GM12878 (cell line): Measurements from ENCODE around the gene AMT. TPM values are rescaled to one million over a fixed set of nuclear protein-coding genes. Genes with fewer than 3 reads are reported as not detected.

Experiments
- ATAC-seq: fragments of 200-7000 bp; cut with Tn5 transposase; 3 replicates; pipeline ENCODE4 v1.9.1; 2020; ENCODE audit warnings: mild to moderate bottlenecking, moderate library complexity
- BruUV-seq: library from RNA; stranded (reverse); fragments of 400-500 nt; replicated peaks from 2 replicates; lab custom pipeline; 2021; lab: Mats Ljungman, UMichigan
- CTCF ChIA-PET: fragments of 300-600 bp; sonication (Branson Sonifier 250); formaldehyde crosslinking; extraction: SDS; loops from one replicate; lab custom pipeline; 2021; ENCODE audit warnings: inconsistent platforms; lab: Yijun Ruan, JAX
- POLR2A ChIA-PET: fragments of 350-600 bp; formaldehyde crosslinking; extraction: SDS; loops from one replicate; lab custom pipeline; 2021; ENCODE audit warnings: inconsistent platforms; lab: Charles Lee
- RAD21 ChIA-PET: fragments of 300-600 bp; sonication (Branson Sonifier 250); formaldehyde crosslinking; loops from one replicate; lab custom pipeline; 2023; ENCODE audit warnings: antibody characterized with exemption; ENCODE audit not compliant: unreplicated experiment; lab: Charles Lee
- SMC1A ChIA-PET: fragments of 300-600 bp; sonication (Branson Sonifier 250); formaldehyde crosslinking; loops from one replicate; lab custom pipeline; 2023; ENCODE audit not compliant: unreplicated experiment, uncharacterized antibody; lab: Charles Lee
- DNase-seq: peaks from one replicate; pipeline ENCODE4 v3.0.0-alpha.2; 2011; ENCODE audit warnings: low read depth, low spot score
- FAIRE-seq: peaks from 3 replicates; lab custom pipeline; 2011; peaks lifted over from hg19 to GRCh38; lab: Jason Lieb, UNC
- H2AFZ ChIP-seq: 2 replicates; pipeline ENCODE4 v1.6.0; 2011; ENCODE audit warnings: low read depth, low read length, control low read depth; ENCODE audit not compliant: control insufficient read depth
- H3K27ac ChIP-seq: 2 replicates; pipeline ENCODE4 v1.5.1; 2011; ENCODE audit warnings: control low read depth; ENCODE audit not compliant: control insufficient read depth, insufficient read depth
- H3K27me3 ChIP-seq, 2 experiments: replicated peaks in 1 of 2; 2 replicates each; pipeline versions ENCODE4 v1.6.0 to v1.6.1; 2011; ENCODE audit warnings: low read length in 1 of 2; ENCODE audit not compliant: control insufficient read depth in 2 of 2, insufficient read depth in 2 of 2
- H3K36me3 ChIP-seq, 2 experiments: 2 replicates each; pipeline ENCODE4 v1.5.1; 2011; ENCODE audit warnings: low read length in 1 of 2; ENCODE audit not compliant: control insufficient read depth in 2 of 2, insufficient read depth in 2 of 2
- H3K4me1 ChIP-seq: 2 replicates; pipeline ENCODE4 v1.6.1; 2011; ENCODE audit warnings: mild to moderate bottlenecking, low read length, moderate library complexity, mixed read lengths; ENCODE audit not compliant: control insufficient read depth, insufficient read depth
- H3K4me2 ChIP-seq: 2 replicates; pipeline ENCODE4 v1.6.0; 2011; ENCODE audit warnings: control low read depth; ENCODE audit not compliant: control insufficient read depth, insufficient read depth
- H3K4me3 ChIP-seq: fragments of 200-600 bp; sonication (generic); 2 replicates; pipeline ENCODE4 v1.5.1; 2016
- H3K79me2 ChIP-seq: 2 replicates; pipeline ENCODE4 v1.6.0; 2011; ENCODE audit warnings: low read length; ENCODE audit not compliant: control insufficient read depth, insufficient read depth
- H3K9ac ChIP-seq: 2 replicates; pipeline ENCODE4 v1.8.0; 2011; ENCODE audit warnings: low read length, control low read depth, mixed read lengths; ENCODE audit not compliant: control insufficient read depth, insufficient read depth
- H3K9me3 ChIP-seq: replicated peaks from 3 replicates; pipeline ENCODE4 v1.5.1; 2011; ENCODE audit warnings: mild to moderate bottlenecking, low read length; ENCODE audit not compliant: control insufficient read depth, insufficient read depth
- H4K20me1 ChIP-seq: 2 replicates; pipeline ENCODE4 v1.6.0; 2011; ENCODE audit not compliant: control insufficient read depth, insufficient read depth
- DPF2 ChIP-seq: fragments of 450-650 bp; IDR thresholded peaks from 2 replicates; pipeline ENCODE4 v1.6.1; 2017; ENCODE audit warnings: mild to moderate bottlenecking
- EGR1 ChIP-seq, 2 experiments: IDR thresholded peaks; 1 replicate in 1 of 2; 2 replicates in 1 of 2; pipeline ENCODE4 v1.6.1; 2011 to 2012; ENCODE audit warnings: low read depth in 2 of 2, low read length in 2 of 2, borderline replicate concordance in 1 of 2, mild to moderate bottlenecking in 1 of 2, moderate library complexity in 1 of 2
- PML ChIP-seq: IDR thresholded peaks from 2 replicates; pipeline ENCODE4 v1.6.1; 2012; ENCODE audit warnings: low read length, inconsistent platforms
- POLR2A ChIP-seq: IDR thresholded peaks from 2 replicates; pipeline ENCODE4 v1.6.1; 2011; ENCODE audit warnings: low read depth, mild to moderate bottlenecking, low read length
- POU2F2 ChIP-seq: IDR thresholded peaks from 3 replicates; pipeline ENCODE4 v1.6.1; 2011; ENCODE audit warnings: low read depth, mild to moderate bottlenecking, low read length, borderline replicate concordance
- STAT3 ChIP-seq: IDR thresholded peaks from 2 replicates; pipeline ENCODE4 v1.6.1; 2011; ENCODE audit warnings: low read depth, low read length, improper control_type of control experiment
- SUZ12 ChIP-seq: fragments of 200-600 bp; sonication (generic); IDR thresholded peaks from one replicate; pipeline ENCODE4 v1.6.1; 2018; ENCODE audit warnings: antibody characterized with exemption, mild to moderate bottlenecking; ENCODE audit not compliant: unreplicated experiment
- TCF7 ChIP-seq: IDR thresholded peaks from 2 replicates; pipeline ENCODE4 v1.6.1; 2014; ENCODE audit warnings: antibody characterized with exemption, borderline replicate concordance
- ZBED1 ChIP-seq: IDR thresholded peaks from 2 replicates; pipeline ENCODE4 v1.6.1; 2016; ENCODE audit warnings: borderline replicate concordance
- WGBS: methylation state at CpG from one replicate; pipeline ENCODE4 v1.1.6; 2016; ENCODE audit warnings: low lambda C conversion rate; ENCODE audit not compliant: insufficient replicate concordance, insufficient coverage; ENCODE audit errors: missing lambda C conversion rate; 5-methylcytosine and 5-hydroxymethylcytosine counted together
- in situ Hi-C: fragments of 300-500 bp; cut with MboI; formaldehyde crosslinking; loops from 9 replicates; pipeline ENCODE4 v1.14.3; 2018; ENCODE audit warnings: mixed read lengths
- intact Hi-C: fragments of 100-400 bp; cut with micrococcal nuclease; formaldehyde crosslinking; loops from one replicate; pipeline ENCODE4 v1.14.2; 2022; ENCODE audit not compliant: unreplicated experiment
- polyA plus RNA-seq, 11 experiments: library from polyadenylated mRNA; depleted of rRNA in 4 of 11; unstranded in 6 of 11; stranded (reverse) in 5 of 11; fragments of >200 nt; fragmentation: Nextera tagmentation in 4 of 11; fragmentation: Illumina TruSeq in 1 of 11; extraction: Ambion mirVana in 4 of 11; extraction: Trizol in 1 of 11; gene quantifications; 1 replicate in 1 of 11; 2 replicates in 10 of 11; pipeline versions ENCODE4 v1.2.1 to v1.2.3, GENCODE V29; 2011 to 2016; ENCODE audit warnings: inconsistent platforms in 2 of 11, missing spikeins in 2 of 11, low read depth in 1 of 11
- total RNA-seq, 4 experiments: library from RNA; depleted of rRNA in 3 of 4; stranded (reverse); fragments of >200 nt in 3 of 4; fragmentation: Illumina TruSeq in 1 of 4; extraction: Trizol in 1 of 4; gene quantifications; 2 replicates each; pipeline versions ENCODE4 v1.2.1 to v1.2.3, GENCODE V29; 2013 to 2021
- TF ChIP-seq, protein P1 (sequence below): fragments of 150-350 bp; IDR thresholded peaks from 2 replicates; pipeline ENCODE4 v1.6.1; 2016; ENCODE audit warnings: low read depth, low read length
- TF ChIP-seq, protein P2 (sequence below): IDR thresholded peaks from 2 replicates; pipeline ENCODE4 v1.6.1; 2011; ENCODE audit warnings: borderline replicate concordance, low read depth, mild to moderate bottlenecking, moderate library complexity, low read length; ENCODE audit not compliant: insufficient read depth, poor library complexity, severe bottlenecking
- TF ChIP-seq, protein P3 (sequence below): IDR thresholded peaks from 2 replicates; pipeline ENCODE4 v1.6.1; 2012; ENCODE audit warnings: low read depth, low read length, improper control_type of control experiment
- TF ChIP-seq, protein P4 (sequence below): IDR thresholded peaks from 2 replicates; pipeline ENCODE4 v1.6.1; 2011; ENCODE audit warnings: low read depth, low read length, improper control_type of control experiment, borderline replicate concordance

AMT gene
- total and polyA plus RNA-seq, 10 of the 15 experiments (the other 5 are each of a cell fraction or from before 2014, with no cell fraction given) = 0.45 to 7.2 (median 2.6) TPM

DNA sequence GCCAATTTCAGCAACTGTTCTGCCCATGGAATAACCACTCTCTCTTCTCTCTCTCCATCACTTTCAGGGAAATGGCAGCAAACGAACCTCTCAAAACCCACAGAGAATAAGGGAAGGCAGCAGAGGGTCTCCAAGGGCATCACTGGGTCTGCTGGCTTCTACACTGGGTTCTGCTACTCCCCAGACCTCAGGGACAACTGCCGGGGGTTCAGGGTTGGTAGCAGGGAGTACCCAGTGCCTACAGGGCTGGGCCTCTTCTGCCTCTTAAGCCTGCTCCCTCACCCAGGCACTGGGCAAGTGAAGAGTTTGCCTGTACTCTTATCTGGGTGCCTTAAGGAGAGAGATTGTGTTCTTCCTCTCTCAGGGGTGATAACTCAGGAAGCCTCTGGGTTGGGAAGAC is 7.5 kb downstream of the AMT start:
- Histone ChIP-seq H3K4me2 (peak overlapping the region; percentile 44), H3K27me3 (no peaks in the 10 kb centered on the region)
- ATAC-seq = no peak
- BruUV-seq = no TSS peak
- FAIRE-seq = no peak
- no peak for TF ChIP-seq POU2F2
- TF ChIP-seq, protein P1, sequence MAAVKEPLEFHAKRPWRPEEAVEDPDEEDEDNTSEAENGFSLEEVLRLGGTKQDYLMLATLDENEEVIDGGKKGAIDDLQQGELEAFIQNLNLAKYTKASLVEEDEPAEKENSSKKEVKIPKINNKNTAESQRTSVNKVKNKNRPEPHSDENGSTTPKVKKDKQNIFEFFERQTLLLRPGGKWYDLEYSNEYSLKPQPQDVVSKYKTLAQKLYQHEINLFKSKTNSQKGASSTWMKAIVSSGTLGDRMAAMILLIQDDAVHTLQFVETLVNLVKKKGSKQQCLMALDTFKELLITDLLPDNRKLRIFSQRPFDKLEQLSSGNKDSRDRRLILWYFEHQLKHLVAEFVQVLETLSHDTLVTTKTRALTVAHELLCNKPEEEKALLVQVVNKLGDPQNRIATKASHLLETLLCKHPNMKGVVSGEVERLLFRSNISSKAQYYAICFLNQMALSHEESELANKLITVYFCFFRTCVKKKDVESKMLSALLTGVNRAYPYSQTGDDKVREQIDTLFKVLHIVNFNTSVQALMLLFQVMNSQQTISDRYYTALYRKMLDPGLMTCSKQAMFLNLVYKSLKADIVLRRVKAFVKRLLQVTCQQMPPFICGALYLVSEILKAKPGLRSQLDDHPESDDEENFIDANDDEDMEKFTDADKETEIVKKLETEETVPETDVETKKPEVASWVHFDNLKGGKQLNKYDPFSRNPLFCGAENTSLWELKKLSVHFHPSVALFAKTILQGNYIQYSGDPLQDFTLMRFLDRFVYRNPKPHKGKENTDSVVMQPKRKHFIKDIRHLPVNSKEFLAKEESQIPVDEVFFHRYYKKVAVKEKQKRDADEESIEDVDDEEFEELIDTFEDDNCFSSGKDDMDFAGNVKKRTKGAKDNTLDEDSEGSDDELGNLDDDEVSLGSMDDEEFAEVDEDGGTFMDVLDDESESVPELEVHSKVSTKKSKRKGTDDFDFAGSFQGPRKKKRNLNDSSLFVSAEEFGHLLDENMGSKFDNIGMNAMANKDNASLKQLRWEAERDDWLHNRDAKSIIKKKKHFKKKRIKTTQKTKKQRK = no peak
- TF ChIP-seq, protein P2, sequence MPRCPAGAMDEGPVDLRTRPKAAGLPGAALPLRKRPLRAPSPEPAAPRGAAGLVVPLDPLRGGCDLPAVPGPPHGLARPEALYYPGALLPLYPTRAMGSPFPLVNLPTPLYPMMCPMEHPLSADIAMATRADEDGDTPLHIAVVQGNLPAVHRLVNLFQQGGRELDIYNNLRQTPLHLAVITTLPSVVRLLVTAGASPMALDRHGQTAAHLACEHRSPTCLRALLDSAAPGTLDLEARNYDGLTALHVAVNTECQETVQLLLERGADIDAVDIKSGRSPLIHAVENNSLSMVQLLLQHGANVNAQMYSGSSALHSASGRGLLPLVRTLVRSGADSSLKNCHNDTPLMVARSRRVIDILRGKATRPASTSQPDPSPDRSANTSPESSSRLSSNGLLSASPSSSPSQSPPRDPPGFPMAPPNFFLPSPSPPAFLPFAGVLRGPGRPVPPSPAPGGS = no peak
- TF ChIP-seq SUZ12 = no peak
- TF ChIP-seq, protein P3, sequence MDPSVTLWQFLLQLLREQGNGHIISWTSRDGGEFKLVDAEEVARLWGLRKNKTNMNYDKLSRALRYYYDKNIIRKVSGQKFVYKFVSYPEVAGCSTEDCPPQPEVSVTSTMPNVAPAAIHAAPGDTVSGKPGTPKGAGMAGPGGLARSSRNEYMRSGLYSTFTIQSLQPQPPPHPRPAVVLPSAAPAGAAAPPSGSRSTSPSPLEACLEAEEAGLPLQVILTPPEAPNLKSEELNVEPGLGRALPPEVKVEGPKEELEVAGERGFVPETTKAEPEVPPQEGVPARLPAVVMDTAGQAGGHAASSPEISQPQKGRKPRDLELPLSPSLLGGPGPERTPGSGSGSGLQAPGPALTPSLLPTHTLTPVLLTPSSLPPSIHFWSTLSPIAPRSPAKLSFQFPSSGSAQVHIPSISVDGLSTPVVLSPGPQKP = no peak
- no peak for TF ChIP-seq DPF2
- no peak for TF ChIP-seq ZBED1
- TF ChIP-seq, protein P4, sequence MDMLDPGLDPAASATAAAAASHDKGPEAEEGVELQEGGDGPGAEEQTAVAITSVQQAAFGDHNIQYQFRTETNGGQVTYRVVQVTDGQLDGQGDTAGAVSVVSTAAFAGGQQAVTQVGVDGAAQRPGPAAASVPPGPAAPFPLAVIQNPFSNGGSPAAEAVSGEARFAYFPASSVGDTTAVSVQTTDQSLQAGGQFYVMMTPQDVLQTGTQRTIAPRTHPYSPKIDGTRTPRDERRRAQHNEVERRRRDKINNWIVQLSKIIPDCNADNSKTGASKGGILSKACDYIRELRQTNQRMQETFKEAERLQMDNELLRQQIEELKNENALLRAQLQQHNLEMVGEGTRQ = no peak
- no peak for TF ChIP-seq STAT3
- no peak for TF ChIP-seq POLR2A
- TF ChIP-seq PML = no peak
- no peak for TF ChIP-seq EGR1 (IDR thresholded peaks at IDR 0.05; ENCODE audit: borderline replicate concordance in 1 of 2, low read depth in 2 of 2, low read length in 2 of 2)
- TF ChIP-seq TCF7 = no peak
- TF ChIP-seq, all 136 proteins: peak for 0
- H3K4me1 ChIP-seq = peaks cover 32% of the 10 kb centered on the region
- no peak for DNase-seq
- H3K27ac ChIP-seq = peak overlapping the region; percentile 78
- no peak overlapping the region for H3K9ac ChIP-seq
- peaks cover 44% of the 10 kb centered on the region for H3K79me2 ChIP-seq
- H3K9me3 ChIP-seq = no peaks in the 10 kb centered on the region; the same call in 2 of the 3 replicates
- no peak overlapping the region for H3K4me3 ChIP-seq
- H2AFZ ChIP-seq = no peak overlapping the region
- in situ Hi-C loops = no loop called here
- RAD21 ChIA-PET = interaction anchor here (1.1 to 3.3 kb wide), 6 partner anchors 14 to 69 kb away, joined by 4 to 35 read pairs (median 12); partner anchors contain the start of gene NICN1
- H3K36me3 ChIP-seq = peaks cover 2 to 11% of the 10 kb centered on the region in 2 experiments; a peak in 3 of 4 replicates
- intact Hi-C loops = loop anchor here (10.0 kb wide), 1 partner anchor 320 kb away; the partner anchor contains the start of gene QRICH1
- CTCF ChIA-PET = interaction anchor here (0.6 to 4.1 kb wide), 4 partner anchors 14 to 269 kb away, joined by 3 to 48 read pairs (median 19); partner anchors contain the start of gene NICN1
- SMC1A ChIA-PET = interaction anchor here (0.7 to 5.2 kb wide), 6 partner anchors 31 to 75 kb away, joined by 3 to 37 read pairs (median 9); partner anchors contain the start of gene USP4
- WGBS = 81% methylated on average over 2 of the region's 2 CpGs
- H4K20me1 ChIP-seq = peaks cover 4% of the 10 kb centered on the region; the same call in 1 of the 2 replicates
- POLR2A ChIA-PET = interaction anchor here (2.9 to 6.6 kb wide), 4 partner anchors 14 to 75 kb away, joined by 14 to 40 read pairs (median 28); partner anchors contain the start of genes NICN1 and USP4
